GM23248 (cell line): ENCODE results near the gene DPYD. TPM values are rescaled to one million over a fixed set of nuclear protein-coding genes. Genes with fewer than 3 reads are reported as not detected.

Source experiments
- DNase-seq: peaks from one replicate; pipeline ENCODE4 v3.0.0-alpha.2; 2015
- H2AFZ ChIP-seq: fragments of 200-600 bp; sonication (generic); 2 replicates; pipeline ENCODE4 v1.6.1; 2016; ENCODE audit warnings: antibody characterized with exemption
- H3F3A ChIP-seq: fragments of 200-600 bp; sonication (generic); 2 replicates; pipeline ENCODE4 v1.6.1; 2016; ENCODE audit warnings: mild to moderate bottlenecking, antibody characterized with exemption, mixed run types; ENCODE audit not compliant: insufficient read depth
- H3K27ac ChIP-seq: fragments of 200-600 bp; sonication (generic); 2 replicates; pipeline ENCODE4 v1.5.1; 2016; ENCODE audit warnings: mild to moderate bottlenecking
- H3K27me3 ChIP-seq: fragments of 200-600 bp; sonication (generic); replicated peaks from 2 replicates; pipeline ENCODE4 v1.6.1; 2016; ENCODE audit warnings: mild to moderate bottlenecking; ENCODE audit not compliant: insufficient read depth
- H3K36me3 ChIP-seq: fragments of 200-600 bp; sonication (generic); 2 replicates; pipeline ENCODE4 v1.6.1; 2016; ENCODE audit warnings: low read depth, mild to moderate bottlenecking
- H3K4me1 ChIP-seq: fragments of 200-600 bp; sonication (generic); 2 replicates; pipeline ENCODE4 v1.6.1; 2016; ENCODE audit warnings: mild to moderate bottlenecking; ENCODE audit not compliant: insufficient read depth
- H3K4me2 ChIP-seq: fragments of 200-600 bp; sonication (generic); one replicate; pipeline ENCODE4 v1.6.1; 2016; ENCODE audit warnings: mild to moderate bottlenecking; ENCODE audit not compliant: unreplicated experiment
- H3K4me3 ChIP-seq: fragments of 200-600 bp; sonication (generic); 2 replicates; pipeline ENCODE4 v1.5.1; 2016; ENCODE audit warnings: mild to moderate bottlenecking
- H3K79me2 ChIP-seq: fragments of 200-600 bp; sonication (generic); 2 replicates; pipeline ENCODE4 v1.6.1; 2016; ENCODE audit warnings: mild to moderate bottlenecking; ENCODE audit not compliant: insufficient read depth
- H3K9ac ChIP-seq: fragments of 200-600 bp; sonication (generic); 2 replicates; pipeline ENCODE4 v1.6.1; 2016; ENCODE audit warnings: mild to moderate bottlenecking
- H3K9me2 ChIP-seq: fragments of 200-600 bp; sonication (generic); 2 replicates; pipeline ENCODE4 v1.6.1; 2016; ENCODE audit warnings: mixed run types, mild to moderate bottlenecking, moderate library complexity; ENCODE audit not compliant: insufficient read depth
- H3K9me3 ChIP-seq: fragments of 200-600 bp; sonication (generic); one replicate; pipeline ENCODE4 v1.6.1; 2017; ENCODE audit warnings: low read depth
- H4K20me1 ChIP-seq: fragments of 200-600 bp; sonication (generic); 2 replicates; pipeline ENCODE4 v1.6.0; 2016; ENCODE audit not compliant: insufficient read depth
- EZH2 ChIP-seq: fragments of 200-600 bp; sonication (generic); IDR thresholded peaks from 2 replicates; pipeline ENCODE4 v1.6.1; 2018; ENCODE audit warnings: antibody characterized with exemption, mild to moderate bottlenecking; ENCODE audit not compliant: insufficient read depth, poor library complexity, severe bottlenecking
- EZH2phosphoT487 ChIP-seq: fragments of 200-600 bp; sonication (generic); IDR thresholded peaks from 2 replicates; pipeline ENCODE4 v1.6.1; 2018; ENCODE audit warnings: antibody characterized with exemption, moderate library complexity, mild to moderate bottlenecking, low read depth; ENCODE audit not compliant: insufficient read depth
- WGBS, 2 experiments: methylation state at CpG; one replicate each; pipeline ENCODE4 v1.1.6; 2015 to 2017; ENCODE audit warnings: low lambda C conversion rate in 2 of 2, low coverage in 1 of 2; ENCODE audit errors: missing lambda C conversion rate in 2 of 2; 5-methylcytosine and 5-hydroxymethylcytosine counted together
- in situ Hi-C: fragments of 300-500 bp; cut with MboI; formaldehyde crosslinking; loops from 2 replicates; pipeline ENCODE4 v1.15.0; 2020
- polyA plus RNA-seq: library from polyadenylated mRNA; unstranded; fragments of >200 nt; fragmentation: Nextera tagmentation; extraction: Ambion mirVana; gene quantifications from 2 replicates; pipeline ENCODE4 v1.2.1, GENCODE V29; 2016
- total RNA-seq: library from RNA; depleted of rRNA; stranded (reverse); fragments of >200 nt; shearing (Covaris generic); gene quantifications from 2 replicates; pipeline ENCODE4 v1.2.3, GENCODE V29; 2014

Gene DPYD
- total and polyA plus RNA-seq, 2 experiments from 2014 or later: 38.4 to 70.7 TPM

DNA sequence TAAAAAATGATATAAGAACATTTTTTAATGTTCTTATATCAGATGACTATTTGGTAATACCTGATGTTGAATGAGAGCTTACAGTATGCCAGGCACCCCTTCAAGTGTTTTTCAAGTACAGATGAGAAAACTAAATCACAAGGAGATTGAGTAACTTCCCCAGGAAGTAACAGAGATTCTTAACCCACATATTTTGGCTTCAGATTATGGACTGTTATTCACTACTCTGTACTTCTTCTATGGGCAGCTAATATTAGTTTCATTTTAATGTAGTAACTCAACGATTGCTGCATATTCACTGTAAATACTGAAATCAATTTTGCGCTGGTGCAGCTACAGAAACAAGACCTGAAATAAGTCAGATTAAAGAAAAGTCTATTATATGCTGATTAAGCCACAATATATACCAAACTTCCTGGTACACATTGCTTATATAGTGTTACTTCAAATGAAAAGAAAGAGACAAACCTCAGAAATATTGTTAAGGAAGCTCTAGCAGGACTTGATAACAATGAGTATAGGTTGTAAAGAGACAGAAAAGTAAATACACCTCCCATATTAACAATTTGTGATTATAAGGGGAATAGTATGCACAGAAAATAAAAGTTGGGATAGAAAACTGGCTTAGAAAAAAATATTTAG is 19.7 kb downstream of the DPYD start:
- DNase-seq: peak; percentile 73
- H4K20me1 ChIP-seq: no peaks in the 10 kb centered on the region

DNA sequence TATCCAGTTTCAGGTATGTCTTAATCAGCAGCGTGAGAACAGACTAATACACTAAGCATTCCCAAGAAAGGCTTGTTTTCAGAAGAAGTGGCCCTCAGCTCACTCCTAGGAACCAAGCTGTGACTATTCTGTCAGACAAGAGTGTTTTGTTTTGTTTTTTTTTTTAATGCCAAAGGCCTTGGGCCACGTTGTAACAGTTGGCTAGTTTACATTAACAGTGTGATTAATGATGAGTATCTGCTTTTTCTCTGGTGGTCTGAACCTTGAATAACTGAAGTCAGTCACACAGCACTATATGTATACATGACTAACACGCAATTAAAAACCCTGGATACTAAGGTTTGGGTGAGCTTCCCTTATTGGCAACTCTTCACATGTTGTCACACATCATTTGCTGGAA is 21.9 kb downstream of the DPYD start:
- 58 to 61% methylated on average over 3 of the region's 3 CpGs for WGBS, 2 experiments
- H3F3A ChIP-seq: peaks cover 32% of the 10 kb centered on the region
- no peaks in the 10 kb centered on the region for H3K36me3 ChIP-seq
- no peak overlapping the region for H3K27ac ChIP-seq
- no peaks in the 10 kb centered on the region for H3K27me3 ChIP-seq
- H4K20me1 ChIP-seq: no peaks in the 10 kb centered on the region
- no peak for TF ChIP-seq EZH2phosphoT487
- no peak for TF ChIP-seq EZH2
- peak; percentile 29 for DNase-seq
- no peaks in the 10 kb centered on the region; the same call in 1 of the 2 replicates for H3K9me2 ChIP-seq
- peaks cover 95% of the 10 kb centered on the region for H3K79me2 ChIP-seq
- no peak overlapping the region for H3K4me3 ChIP-seq
- H3K4me1 ChIP-seq: peaks cover 44% of the 10 kb centered on the region
- H2AFZ ChIP-seq: no peak overlapping the region
- H3K9me3 ChIP-seq: no peaks in the 10 kb centered on the region
- in situ Hi-C loops: no loop called here
- H3K4me2 ChIP-seq: no peak overlapping the region
- no peak overlapping the region for H3K9ac ChIP-seq

More for the DNA sequence above, 19.7 kb downstream of the DPYD start:
- Histone ChIP-seq H3K9me2 (no peaks in the 10 kb centered on the region), H3K4me3 (peak overlapping the region; percentile 70), H3K27ac (peak overlapping the region; percentile 58), H3K36me3 (no peaks in the 10 kb centered on the region), H3K27me3 (no peaks in the 10 kb centered on the region), H3K4me2 (peak overlapping the region; percentile 89), H3K9ac (peak overlapping the region; percentile 62), H3K4me1 (peaks cover 63% of the 10 kb centered on the region), H3K79me2 (peaks cover 89% of the 10 kb centered on the region), H3K9me3 (no peaks in the 10 kb centered on the region), H3F3A (peaks cover 54% of the 10 kb centered on the region), H2AFZ (peak overlapping the region; percentile 24; the same call in 1 of the 2 replicates)
- in situ Hi-C loops: no loop called here
- TF ChIP-seq EZH2 (no peak), EZH2phosphoT487 (no peak)
- 24% methylated on average over 2 of the region's 2 CpGs for WGBS, 2 experiments

DNA sequence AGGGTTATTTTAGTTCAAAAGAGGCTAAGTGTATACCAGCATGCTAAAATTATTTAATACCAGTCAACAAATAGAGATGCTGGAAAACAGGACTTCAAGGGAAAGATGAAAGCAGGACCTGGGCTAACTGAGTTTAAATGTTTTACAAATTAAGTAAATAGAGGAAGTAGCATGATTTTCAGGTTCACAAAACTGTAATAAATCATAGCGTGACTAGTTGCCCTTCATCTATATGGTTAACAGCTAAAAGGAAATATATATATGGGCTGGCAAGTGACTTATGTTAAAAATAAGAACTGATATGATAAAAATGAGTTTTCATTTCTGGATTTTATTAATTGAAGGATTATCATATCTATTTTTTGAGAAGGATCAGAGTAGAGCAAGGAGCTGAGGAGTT is 25.6 kb downstream of the DPYD start:
- Histone ChIP-seq H3K27me3 (no peaks in the 10 kb centered on the region), H3K9ac (no peak overlapping the region), H3K9me3 (no peaks in the 10 kb centered on the region), H3K27ac (no peak overlapping the region), H3K4me3 (no peak overlapping the region), H3K79me2 (peaks cover 99% of the 10 kb centered on the region), H3K4me1 (peaks cover 19% of the 10 kb centered on the region), H2AFZ (no peak overlapping the region), H3K9me2 (no peaks in the 10 kb centered on the region; the same call in 1 of the 2 replicates), H3F3A (peaks cover 17% of the 10 kb centered on the region), H4K20me1 (no peaks in the 10 kb centered on the region), H3K36me3 (no peaks in the 10 kb centered on the region), H3K4me2 (no peak overlapping the region)
- DNase-seq: no peak
- in situ Hi-C loops: no loop called here
- no peak for TF ChIP-seq EZH2phosphoT487
- TF ChIP-seq EZH2: no peak
- WGBS, 2 experiments: 98 to 100% methylated on average over 1 of the region's 1 CpG

DNA sequence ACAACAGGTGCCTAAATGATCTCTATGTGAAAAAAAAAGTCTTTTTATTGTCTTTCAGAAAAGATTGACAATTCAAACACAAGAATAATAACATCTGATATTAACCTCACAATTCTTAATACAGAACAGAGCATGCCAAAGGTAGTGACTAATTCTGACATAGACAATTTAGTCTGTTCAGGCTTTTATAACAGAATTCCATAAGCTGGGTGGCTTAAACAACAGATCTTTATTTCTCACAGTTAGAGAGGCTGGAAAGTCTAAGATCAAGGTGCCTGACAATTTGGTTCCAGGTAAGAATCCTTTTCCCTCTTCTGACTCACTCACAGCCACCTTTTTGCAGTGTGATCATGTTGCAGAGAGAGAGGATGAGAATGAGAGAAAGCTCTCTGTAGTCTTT is 27.0 kb downstream of the DPYD start:
- Histone ChIP-seq H3K79me2 (peaks cover 99% of the 10 kb centered on the region), H3K4me1 (peaks cover 15% of the 10 kb centered on the region), H3K4me2 (peak overlapping the region; percentile 48), H3K27ac (no peak overlapping the region), H3K27me3 (no peaks in the 10 kb centered on the region), H3K9me2 (no peaks in the 10 kb centered on the region; the same call in 1 of the 2 replicates), H3K36me3 (no peaks in the 10 kb centered on the region), H2AFZ (no peak overlapping the region), H4K20me1 (no peaks in the 10 kb centered on the region), H3K4me3 (no peak overlapping the region), H3K9me3 (no peaks in the 10 kb centered on the region), H3F3A (peaks cover 4% of the 10 kb centered on the region; the same call in 1 of the 2 replicates), H3K9ac (no peak overlapping the region)
- peak; percentile 49 for DNase-seq
- TF ChIP-seq EZH2phosphoT487 (no peak), EZH2 (no peak)
- in situ Hi-C loops: no loop called here
